COLO668 (cell line): ENCODE results near the gene OR12D1.

Source experiments
- DNase-seq: peaks from one replicate; lab custom pipeline; 2025; ENCODE audit not compliant: unreplicated experiment; lab: John Stamatoyannopoulos, UW

Gene OR12D1

GRCh38 chr6:29465279-29465678 lies 50.6 kb downstream of the OR12D1 start:
- no peak for DNase-seq

- DNase-seq = no peak
Measured at GRCh38 chr6:29465801-29466200, 51.1 kb downstream of the OR12D1 start.

GRCh38 chr6:29466241-29466640 lies 51.5 kb downstream of the OR12D1 start:
- no peak for DNase-seq
